H9 (cell line): ENCODE measurements around the gene NEMF. TPM values are rescaled to one million over a fixed set of nuclear protein-coding genes. Genes with fewer than 3 reads are reported as not detected.

Experiments used
- DNase-seq: peaks from one replicate; pipeline ENCODE4 v3.0.0-alpha.2; 2017
- H2AFZ ChIP-seq: one replicate; pipeline ENCODE4 v1.6.1; 2013; ENCODE audit warnings: mild to moderate bottlenecking, low read length, control low read depth, moderate library complexity
- H2AK5ac ChIP-seq: 2 replicates; pipeline ENCODE4 v1.6.1; 2013; ENCODE audit warnings: low read length, control low read depth, mixed read lengths; ENCODE audit not compliant: insufficient read length
- H2BK120ac ChIP-seq: one replicate; pipeline ENCODE4 v1.6.1; 2013; ENCODE audit warnings: low read depth, mild to moderate bottlenecking, low read length, control low read depth, inconsistent platforms; ENCODE audit not compliant: poor library complexity, severe bottlenecking
- H2BK12ac ChIP-seq: 2 replicates; pipeline ENCODE4 v1.6.1; 2013; ENCODE audit warnings: low read length, control low read depth, mixed read lengths, low read depth; ENCODE audit not compliant: insufficient read length
- H2BK15ac ChIP-seq: 2 replicates; pipeline ENCODE4 v1.6.1; 2013; ENCODE audit warnings: low read depth, low read length, control low read depth
- H2BK20ac ChIP-seq: one replicate; pipeline ENCODE4 v1.6.1; 2013; ENCODE audit warnings: low read depth, mild to moderate bottlenecking, low read length, control low read depth, inconsistent platforms; ENCODE audit not compliant: poor library complexity, severe bottlenecking
- H2BK5ac ChIP-seq: 2 replicates; pipeline ENCODE4 v1.6.1; 2013; ENCODE audit warnings: low read length, control low read depth, mixed read lengths; ENCODE audit not compliant: insufficient read length
- H3K14ac ChIP-seq: 2 replicates; pipeline ENCODE4 v1.6.1; 2013; ENCODE audit warnings: low read length, control low read depth; ENCODE audit not compliant: insufficient read depth
- H3K18ac ChIP-seq: 2 replicates; pipeline ENCODE4 v1.6.1; 2013; ENCODE audit warnings: low read depth, mild to moderate bottlenecking, mixed read lengths, low read length, control low read depth; ENCODE audit not compliant: insufficient read length
- H3K23ac ChIP-seq: 2 replicates; pipeline ENCODE4 v1.6.1; 2013; ENCODE audit warnings: low read length, control low read depth, mixed read lengths, low read depth; ENCODE audit not compliant: insufficient read length
- H3K23me2 ChIP-seq: 2 replicates; pipeline ENCODE4 v1.6.1; 2013; ENCODE audit warnings: low read depth, mild to moderate bottlenecking, mixed read lengths, low read length, control low read depth; ENCODE audit not compliant: insufficient read length, poor library complexity, severe bottlenecking
- H3K27ac ChIP-seq: 2 replicates; pipeline ENCODE4 v1.5.1; 2013; ENCODE audit warnings: low read length, control low read depth, mixed read lengths, low read depth; ENCODE audit not compliant: insufficient read length
- H3K27me3 ChIP-seq: 2 replicates; pipeline ENCODE4 v1.6.1; 2013; ENCODE audit warnings: low read length, control low read depth, inconsistent platforms; ENCODE audit not compliant: insufficient read depth
- H3K4ac ChIP-seq: 2 replicates; pipeline ENCODE4 v1.6.1; 2013; ENCODE audit warnings: low read depth, mild to moderate bottlenecking, control low read depth, inconsistent platforms, low read length, moderate library complexity
- H3K4me1 ChIP-seq: 2 replicates; pipeline ENCODE4 v1.6.1; 2013; ENCODE audit warnings: low read length, control low read depth, inconsistent platforms; ENCODE audit not compliant: insufficient read depth
- H3K4me2 ChIP-seq: 2 replicates; pipeline ENCODE4 v1.6.1; 2013; ENCODE audit warnings: low read length, control low read depth, mixed read lengths; ENCODE audit not compliant: insufficient read length, insufficient read depth
- H3K56ac ChIP-seq: 2 replicates; pipeline ENCODE4 v1.6.1; 2013; ENCODE audit warnings: low read depth, mild to moderate bottlenecking, mixed read lengths, low read length, control low read depth; ENCODE audit not compliant: insufficient read length
- H3K79me1 ChIP-seq: 2 replicates; pipeline ENCODE4 v1.6.1; 2013; ENCODE audit warnings: low read depth, mild to moderate bottlenecking, moderate library complexity, low read length, control low read depth, inconsistent platforms; ENCODE audit not compliant: insufficient read depth, poor library complexity, severe bottlenecking
- H3K79me2 ChIP-seq: 2 replicates; pipeline ENCODE4 v1.6.1; 2013; ENCODE audit warnings: low read length, control low read depth, inconsistent platforms; ENCODE audit not compliant: insufficient read depth
- H3K9ac ChIP-seq: 2 replicates; pipeline ENCODE4 v1.6.1; 2013; ENCODE audit warnings: low read length, control low read depth, mixed read lengths; ENCODE audit not compliant: insufficient read length; ENCODE audit errors: extremely low read depth
- H3K9me3 ChIP-seq: one replicate; pipeline ENCODE4 v1.6.1; 2013; ENCODE audit warnings: low read depth, low read length, inconsistent platforms; ENCODE audit not compliant: control insufficient read depth
- H3T11ph ChIP-seq: one replicate; pipeline ENCODE4 v1.6.1; 2013; ENCODE audit warnings: mild to moderate bottlenecking, low read length, control low read depth, inconsistent platforms
- H4K20me1 ChIP-seq: one replicate; pipeline ENCODE4 v1.6.1; 2013; ENCODE audit not compliant: control insufficient read depth, insufficient read length, insufficient read depth
- H4K5ac ChIP-seq: 2 replicates; pipeline ENCODE4 v1.6.1; 2013; ENCODE audit warnings: low read depth, mild to moderate bottlenecking, mixed read lengths, low read length, control low read depth; ENCODE audit not compliant: insufficient read length
- H4K8ac ChIP-seq: replicated peaks from 2 replicates; pipeline ENCODE4 v1.6.1; 2013; ENCODE audit warnings: low read length, control low read depth, mixed read lengths, low read depth; ENCODE audit not compliant: insufficient read length
- H4K91ac ChIP-seq: 2 replicates; pipeline ENCODE4 v1.6.1; 2013; ENCODE audit warnings: low read depth, mild to moderate bottlenecking, moderate library complexity, mixed read lengths, low read length, control low read depth; ENCODE audit not compliant: insufficient read length
- H3K27ac Mint-ChIP-seq, 3 experiments: 2 replicates in 2 of 3; 3 replicates in 1 of 3; pipeline ENCODE4 v1.8.0; 2020 to 2021; ENCODE audit warnings: mixed read lengths in 3 of 3, mild to moderate bottlenecking in 1 of 3, moderate library complexity in 1 of 3
- H3K27me3 Mint-ChIP-seq: 2 replicates; pipeline ENCODE4 v1.8.0; 2021; ENCODE audit warnings: low read depth, mild to moderate bottlenecking, moderate library complexity, mixed read lengths
- H3K36me3 Mint-ChIP-seq, 3 experiments: 2 replicates in 2 of 3; 3 replicates in 1 of 3; pipeline ENCODE4 v1.8.0; 2020 to 2021; ENCODE audit warnings: low read depth in 3 of 3, mixed read lengths in 3 of 3; ENCODE audit not compliant: insufficient read depth in 1 of 3
- H3K4me1 Mint-ChIP-seq, 2 experiments: 2 replicates each; pipeline ENCODE4 v1.8.0; 2020; ENCODE audit warnings: mixed read lengths in 2 of 2
- H3K4me3 Mint-ChIP-seq, 2 experiments: 2 replicates in 1 of 2; 3 replicates in 1 of 2; pipeline ENCODE4 v1.8.0; 2020 to 2021; ENCODE audit warnings: mild to moderate bottlenecking in 2 of 2, mixed read lengths in 2 of 2, moderate library complexity in 1 of 2
- H3K9me3 Mint-ChIP-seq, 2 experiments: 2 replicates in 1 of 2; 3 replicates in 1 of 2; pipeline ENCODE4 v1.8.0; 2020; ENCODE audit warnings: mild to moderate bottlenecking in 2 of 2, mixed read lengths in 2 of 2, moderate library complexity in 1 of 2
- WGBS: extraction: QIAGEN DNeasy Blood & Tissue Kit; methylation state at CpG from one replicate; pipeline ENCODE4 v1.1.7; 2013; ENCODE audit warnings: missing lambda C conversion rate, low lambda C conversion rate, mixed read lengths; ENCODE audit not compliant: insufficient read length; ENCODE audit errors: extremely low coverage; 5-methylcytosine and 5-hydroxymethylcytosine counted together
- total RNA-seq: library from RNA; stranded (reverse); gene quantifications from 2 replicates; pipeline ENCODE4 v1.2.1, GENCODE V29; 2021
- TF ChIP-seq, protein P1 (sequence below): fragments of 200-600 bp; sonication (generic); conservative IDR thresholded peaks from 3 replicates; pipeline ENCODE4 v1.8.0; 2021; ENCODE audit warnings: antibody characterized with exemption, mild to moderate bottlenecking

NEMF gene
- total RNA-seq, 1 experiment from 2014 or later, result 57.4 TPM

DNA sequence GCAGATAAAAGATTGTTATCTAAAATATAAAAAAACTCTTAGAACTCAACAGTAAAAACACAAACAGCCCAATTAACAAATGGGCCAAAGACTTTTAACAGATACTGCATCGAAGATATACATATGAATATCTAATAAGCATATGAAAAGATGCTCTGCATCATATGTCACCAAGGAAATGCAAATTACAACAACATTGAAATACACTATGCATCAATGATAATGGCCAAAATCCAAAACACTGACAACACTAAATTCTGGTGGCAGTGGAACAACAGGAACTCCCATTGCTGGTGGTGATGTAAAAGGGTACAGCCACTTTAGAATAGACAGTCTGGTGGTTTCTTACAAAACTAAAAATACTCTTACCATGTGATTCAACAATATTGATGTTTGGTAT is 43.8 kb downstream of the NEMF start:
- H3K9me3 Mint-ChIP-seq, result no peaks in the 10 kb centered on the region
- no CpG with 5 or more reads among the region's 1 CpG for WGBS
- no peak for DNase-seq

More for the DNA sequence above, 43.8 kb downstream of the NEMF start:
- Histone ChIP-seq H2AFZ (no peak overlapping the region), H3K4ac (no peak overlapping the region), H3K79me2 (no peaks in the 10 kb centered on the region), H2BK12ac (no peak overlapping the region), H3K56ac (no peak overlapping the region), H3K14ac (no peak overlapping the region), H2BK20ac (no peak overlapping the region), H3K9ac (no peak overlapping the region), H4K5ac (no peak overlapping the region), H3K9me3 (no peaks in the 10 kb centered on the region), H4K8ac (no peak overlapping the region), H2AK5ac (no peak overlapping the region), H3K27ac (no peak overlapping the region), H2BK5ac (no peak overlapping the region), H4K91ac (no peak overlapping the region), H4K20me1 (no peaks in the 10 kb centered on the region), H3K4me1 (no peaks in the 10 kb centered on the region), H3T11ph (no peak overlapping the region), H2BK15ac (no peak overlapping the region), H3K4me2 (no peak overlapping the region), H3K27me3 (no peaks in the 10 kb centered on the region), H3K18ac (no peak overlapping the region), H3K23ac (no peak overlapping the region), H3K79me1 (no peaks in the 10 kb centered on the region), H3K23me2 (no peaks in the 10 kb centered on the region), H2BK120ac (no peak overlapping the region)
- no peaks in the 10 kb centered on the region for H3K27me3 Mint-ChIP-seq
- peaks cover 12 to 15% of the 10 kb centered on the region in 2 experiments for H3K4me1 Mint-ChIP-seq
- peaks cover 31 to 77% (median 67%) of the 10 kb centered on the region in 3 experiments; a peak in 6 of 7 replicates for H3K36me3 Mint-ChIP-seq
- peak overlapping the region in 2 of 3 experiments; percentile 65 to 92; a peak in 3 of 7 replicates for H3K27ac Mint-ChIP-seq
- TF ChIP-seq, protein P1, sequence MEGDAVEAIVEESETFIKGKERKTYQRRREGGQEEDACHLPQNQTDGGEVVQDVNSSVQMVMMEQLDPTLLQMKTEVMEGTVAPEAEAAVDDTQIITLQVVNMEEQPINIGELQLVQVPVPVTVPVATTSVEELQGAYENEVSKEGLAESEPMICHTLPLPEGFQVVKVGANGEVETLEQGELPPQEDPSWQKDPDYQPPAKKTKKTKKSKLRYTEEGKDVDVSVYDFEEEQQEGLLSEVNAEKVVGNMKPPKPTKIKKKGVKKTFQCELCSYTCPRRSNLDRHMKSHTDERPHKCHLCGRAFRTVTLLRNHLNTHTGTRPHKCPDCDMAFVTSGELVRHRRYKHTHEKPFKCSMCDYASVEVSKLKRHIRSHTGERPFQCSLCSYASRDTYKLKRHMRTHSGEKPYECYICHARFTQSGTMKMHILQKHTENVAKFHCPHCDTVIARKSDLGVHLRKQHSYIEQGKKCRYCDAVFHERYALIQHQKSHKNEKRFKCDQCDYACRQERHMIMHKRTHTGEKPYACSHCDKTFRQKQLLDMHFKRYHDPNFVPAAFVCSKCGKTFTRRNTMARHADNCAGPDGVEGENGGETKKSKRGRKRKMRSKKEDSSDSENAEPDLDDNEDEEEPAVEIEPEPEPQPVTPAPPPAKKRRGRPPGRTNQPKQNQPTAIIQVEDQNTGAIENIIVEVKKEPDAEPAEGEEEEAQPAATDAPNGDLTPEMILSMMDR, result no peak
- no peak overlapping the region for H3K4me3 Mint-ChIP-seq
